SK-N-SH (cell line): ENCODE results near the gene TBPL1. TPM values are rescaled to one million over a fixed set of nuclear protein-coding genes. Genes with fewer than 3 reads are reported as not detected.

Experiments
- CTCF ChIA-PET: fragments of 300-600, 350-600 bp; formaldehyde crosslinking; extraction: SDS; loops from one replicate; lab custom pipeline; 2021; lab: Yijun Ruan, JAX
- POLR2A ChIA-PET: fragments of 350-600 bp; sonication (Branson Sonifier 250); formaldehyde crosslinking; extraction: SDS; loops from one replicate; lab custom pipeline; 2020; ENCODE audit warnings: antibody characterized with exemption, inconsistent platforms; lab: Yijun Ruan, JAX
- DNase-seq: peaks from one replicate; pipeline ENCODE4 v3.0.0; 2012
- H2AFZ ChIP-seq: fragments of 200-600 bp; sonication (generic); 2 replicates; pipeline ENCODE4 v1.8.1; 2016; ENCODE audit warnings: antibody characterized with exemption, mild to moderate bottlenecking, low read depth
- H3F3A ChIP-seq: fragments of 200-600 bp; sonication (generic); replicated peaks from 2 replicates; pipeline ENCODE3; 2016; ENCODE audit warnings: antibody characterized with exemption, mild to moderate bottlenecking; ENCODE audit not compliant: insufficient read depth
- H3K27ac ChIP-seq, 2 experiments: fragments of 200-500 bp in 1 of 2; fragments of 200-600 bp in 1 of 2; sonication (Bioruptor generic) in 1 of 2; sonication (generic), shearing (Covaris generic) in 1 of 2; 2 replicates each; pipeline versions ENCODE4 v1.5.1 to v1.6.1; 2014 to 2016; ENCODE audit warnings: low read depth in 2 of 2, inconsistent platforms in 1 of 2, low read length in 1 of 2, mild to moderate bottlenecking in 1 of 2, mixed read lengths in 1 of 2
- H3K27me3 ChIP-seq: fragments of 200-600 bp; sonication (generic), shearing (Covaris generic); 2 replicates; pipeline ENCODE4 v1.6.1; 2016; ENCODE audit warnings: mixed run types; ENCODE audit not compliant: insufficient read depth
- H3K36me3 ChIP-seq, 2 experiments: fragments of 200-500 bp in 1 of 2; fragments of 200-600 bp in 1 of 2; sonication (Bioruptor generic) in 1 of 2; sonication (generic) in 1 of 2; replicated peaks in 1 of 2; 2 replicates each; pipeline versions ENCODE3 to v1.5.1; 2014 to 2016; ENCODE audit warnings: low read length in 1 of 2, mild to moderate bottlenecking in 1 of 2; ENCODE audit not compliant: insufficient read depth in 2 of 2, control insufficient read depth in 1 of 2
- H3K4me1 ChIP-seq, 2 experiments: fragments of 200-500 bp in 1 of 2; fragments of 200-600 bp in 1 of 2; sonication (Bioruptor generic) in 1 of 2; sonication (generic), shearing (Covaris generic) in 1 of 2; 2 replicates each; pipeline versions ENCODE4 v1.5.1 to v1.6.1; 2014 to 2016; ENCODE audit warnings: low read depth in 1 of 2, low read length in 1 of 2, mixed run types in 1 of 2; ENCODE audit not compliant: insufficient read depth in 2 of 2, control insufficient read depth in 1 of 2
- H3K4me2 ChIP-seq: fragments of 200-600 bp; sonication (generic), shearing (Covaris generic); 2 replicates; pipeline ENCODE4 v1.6.1; 2017; ENCODE audit warnings: mixed run types
- H3K4me3 ChIP-seq, 2 experiments: fragments of 200-500 bp in 1 of 2; fragments of 200-600 bp in 1 of 2; sonication (Bioruptor generic) in 1 of 2; sonication (generic), shearing (Covaris generic) in 1 of 2; 2 replicates each; pipeline versions ENCODE4 v1.5.1 to v1.8.1; 2014 to 2016; ENCODE audit warnings: low read depth in 2 of 2, inconsistent platforms in 1 of 2, low read length in 1 of 2, mild to moderate bottlenecking in 1 of 2, mixed read lengths in 1 of 2, moderate library complexity in 1 of 2
- H3K79me2 ChIP-seq: fragments of 200-600 bp; sonication (generic); 2 replicates; pipeline ENCODE4 v1.8.1; 2017; ENCODE audit warnings: mild to moderate bottlenecking; ENCODE audit not compliant: insufficient read depth
- H3K9ac ChIP-seq: fragments of 200-600 bp; sonication (generic); 2 replicates; pipeline ENCODE4 v1.6.1; 2017; ENCODE audit warnings: mixed run types
- H3K9me2 ChIP-seq: fragments of 200-600 bp; sonication (generic); 2 replicates; pipeline ENCODE4 v1.6.1; 2017; ENCODE audit warnings: mixed run types
- H3K9me3 ChIP-seq: fragments of 200-600 bp; sonication (generic); 2 replicates; pipeline ENCODE4 v1.6.1; 2017; ENCODE audit warnings: mixed run types, mild to moderate bottlenecking, moderate library complexity
- H4K20me1 ChIP-seq: fragments of 200-600 bp; sonication (generic); 2 replicates; pipeline ENCODE4 v1.6.1; 2017; ENCODE audit warnings: mild to moderate bottlenecking, mixed run types; ENCODE audit not compliant: insufficient read depth
- EP300 ChIP-seq, 2 experiments: IDR thresholded peaks; 2 replicates each; pipeline versions ENCODE4 v1.4.0 to v1.6.1; 2012; ENCODE audit warnings: borderline replicate concordance in 1 of 2, low read depth in 1 of 2, low read length in 1 of 2
- FOXM1 ChIP-seq: IDR thresholded peaks from 2 replicates; pipeline ENCODE4 v1.4.0; 2012; ENCODE audit warnings: low read depth, mild to moderate bottlenecking
- GATA2 ChIP-seq: sonication (generic); formaldehyde crosslinking; IDR thresholded peaks from 2 replicates; pipeline ENCODE4 v1.5.0; 2020; ENCODE audit warnings: mild to moderate bottlenecking, missing genetic modification reagents
- JUND ChIP-seq: IDR thresholded peaks from 2 replicates; pipeline ENCODE4 v1.4.0; 2012
- MXI1 ChIP-seq: IDR thresholded peaks from 2 replicates; pipeline ENCODE4 v1.6.1; 2012; ENCODE audit warnings: mild to moderate bottlenecking, low read depth, low read length, improper control_type of control experiment
- NFIC ChIP-seq: IDR thresholded peaks from 2 replicates; pipeline ENCODE4 v1.4.0; 2012; ENCODE audit warnings: borderline replicate concordance
- NRF1 ChIP-seq: IDR thresholded peaks from 2 replicates; pipeline ENCODE4 v1.6.1; 2012; ENCODE audit warnings: low read depth, mild to moderate bottlenecking, low read length
- PBX3 ChIP-seq: IDR thresholded peaks from 2 replicates; pipeline ENCODE4; 2012
- POLR2AphosphoS5 ChIP-seq: IDR thresholded peaks from 2 replicates; pipeline ENCODE4 v1.6.1; 2012; ENCODE audit warnings: low read depth, low read length
- RAD21 ChIP-seq: IDR thresholded peaks from 2 replicates; pipeline ENCODE4 v1.6.1; 2012; ENCODE audit warnings: mild to moderate bottlenecking, low read length
- RCOR1 ChIP-seq: fragments of 150-350 bp; IDR thresholded peaks from 2 replicates; pipeline ENCODE4 v1.6.1; 2017; ENCODE audit warnings: antibody characterized with exemption, low read length
- SMC3 ChIP-seq: IDR thresholded peaks from 2 replicates; pipeline ENCODE4 v1.6.1; 2012; ENCODE audit warnings: low read depth, low read length, improper control_type of control experiment
- TEAD4 ChIP-seq: IDR thresholded peaks from 2 replicates; pipeline ENCODE4 v1.4.0; 2012; ENCODE audit warnings: mild to moderate bottlenecking, borderline replicate concordance; ENCODE audit not compliant: insufficient read depth
- USF1 ChIP-seq: IDR thresholded peaks from 2 replicates; pipeline ENCODE4 v1.4.0; 2012; ENCODE audit warnings: low read depth, borderline replicate concordance
- USF2 ChIP-seq: fragments of 150-350 bp; IDR thresholded peaks from 2 replicates; pipeline ENCODE4 v1.6.1; 2017; ENCODE audit warnings: antibody characterized with exemption, low read length, low read depth, borderline replicate concordance
- YY1 ChIP-seq: IDR thresholded peaks from 2 replicates; pipeline ENCODE4 v1.4.0; 2012; ENCODE audit warnings: low read depth, mild to moderate bottlenecking
- ZBTB33 ChIP-seq: IDR thresholded peaks from 2 replicates; pipeline ENCODE4 v1.4.0; 2012; ENCODE audit warnings: low read depth, borderline replicate concordance
- WGBS: methylation state at CpG from one replicate; pipeline ENCODE4 v1.1.6; 2017; ENCODE audit warnings: low lambda C conversion rate; 5-methylcytosine and 5-hydroxymethylcytosine counted together
- polyA plus RNA-seq, 3 experiments: library from polyadenylated mRNA; depleted of rRNA; stranded (reverse); fragments of >200 nt; gene quantifications; 2 replicates each; pipeline ENCODE4 v1.2.3, GENCODE V29; 2012

Gene TBPL1
- polyA plus RNA-seq, 1 of the 3 experiments (the other 2 are of a cell fraction), result 16.3 TPM

GRCh38 chr6:133959667-133960368, 6.8 kb downstream of the TBPL1 start:
- Histone ChIP-seq H4K20me1 (peaks cover 60% of the 10 kb centered on the region), H3K4me2 (no peak overlapping the region), H3K27me3 (no peaks in the 10 kb centered on the region), H3K36me3 (no peaks in the 10 kb centered on the region), H3K79me2 (peaks cover 99% of the 10 kb centered on the region), H3K4me3 (no peak overlapping the region), H3F3A (peaks cover 7% of the 10 kb centered on the region), H3K4me1 (peaks cover 13 to 16% of the 10 kb centered on the region in 2 experiments; a peak in 3 of 4 replicates), H3K9ac (no peak overlapping the region), H3K9me2 (no peaks in the 10 kb centered on the region), H3K9me3 (no peaks in the 10 kb centered on the region), H2AFZ (no peak overlapping the region), H3K27ac (no peak overlapping the region)
- DNase-seq, result no peak
- 95% methylated on average over 4 of the region's 4 CpGs for WGBS
- TF ChIP-seq JUND (no peak), EP300 (IDR thresholded peaks at IDR 0.05; ENCODE audit: borderline replicate concordance in 1 of 2, low read depth in 1 of 2, low read length in 1 of 2) (no peak), POLR2AphosphoS5 (no peak), USF2 (no peak), SMC3 (no peak), YY1 (no peak), ZBTB33 (no peak), RCOR1 (no peak), NRF1 (no peak), NFIC (no peak), PBX3 (no peak), USF1 (no peak)
- POLR2A ChIA-PET, result no interaction called here
- CTCF ChIA-PET, result interaction anchor here (0.5 to 3.7 kb wide), 5 partner anchors 8 to 138 kb away, joined by 3 to 17 read pairs (median 3); no protein-coding TSS in a partner anchor

- H3K9me3 ChIP-seq, result no peaks in the 10 kb centered on the region
- no peaks in the 10 kb centered on the region for H3K36me3 ChIP-seq
- no peak overlapping the region for H2AFZ ChIP-seq
- no peak overlapping the region for H3K4me3 ChIP-seq
- H4K20me1 ChIP-seq, result peaks cover 50% of the 10 kb centered on the region
- CTCF ChIA-PET, result interaction anchor here (0.5 to 4.0 kb wide), 5 partner anchors 12 to 135 kb away, joined by 3 to 24 read pairs (median 13); no protein-coding TSS in a partner anchor
- POLR2A ChIA-PET, result no interaction called here
- H3K9ac ChIP-seq, result no peak overlapping the region
- H3K9me2 ChIP-seq, result no peaks in the 10 kb centered on the region
- H3F3A ChIP-seq, result peaks cover 6% of the 10 kb centered on the region
- peaks cover 97% of the 10 kb centered on the region for H3K79me2 ChIP-seq
- no peaks in the 10 kb centered on the region for H3K27me3 ChIP-seq
- peaks cover 4 to 8% of the 10 kb centered on the region in 2 experiments; a peak in 3 of 4 replicates for H3K4me1 ChIP-seq
- WGBS, result 94% methylated on average over 7 of the region's 7 CpGs
- DNase-seq, result no peak
- H3K27ac ChIP-seq, result no peak overlapping the region; a peak in 1 of 4 replicates
- no peak overlapping the region for H3K4me2 ChIP-seq
- TF ChIP-seq PBX3 (no peak), GATA2 (CRISPR knock-in tag) (no peak), POLR2AphosphoS5 (no peak), RCOR1 (no peak), RAD21 (no peak), TEAD4 (no peak), SMC3 (no peak), MXI1 (no peak), FOXM1 (no peak), NRF1 (no peak)
Measured at GRCh38 chr6:133961831-133962230, 8.8 kb downstream of the TBPL1 start.
